Measurements from ENCODE around the gene FOXP1.
A peak's percentile ranks its signal among the peaks of the same experiment; 100 is the strongest.

Gene FOXP1

GRCh38 chr3:71218508-71218907 lies 365.0 kb downstream of the FOXP1 start:
- DNase-seq, result no peak
- Histone ChIP-seq H2BK120ac (ENCODE audit: insufficient read depth, low read length, poor library complexity) (no peak overlapping the region), H3K14ac (ENCODE audit: low read length) (no peak overlapping the region), H2AFZ (ENCODE audit: insufficient read depth, low read length, poor library complexity) (no peak overlapping the region), H3K4me3 (ENCODE audit: low read depth, low read length) (no peak overlapping the region), H3K27me3 (ENCODE audit: insufficient read depth, low read length) (no peaks in the 10 kb centered on the region), H3K79me2 (ENCODE audit: control insufficient read depth, insufficient read depth, low read length, poor library complexity) (no peaks in the 10 kb centered on the region), H4K91ac (ENCODE audit: low read depth, low read length) (no peak overlapping the region), H3K18ac (ENCODE audit: low read length) (no peak overlapping the region), H3K4ac (ENCODE audit: low read depth, low read length) (no peak overlapping the region), H2BK12ac (ENCODE audit: low read length) (no peak overlapping the region), H3K9ac (ENCODE audit: low read length) (no peak overlapping the region), H3K9me3 (ENCODE audit: insufficient read depth, low read depth, low read length) (no peaks in the 10 kb centered on the region), H4K8ac (ENCODE audit: low read depth, low read length) (no peak overlapping the region), H2AK5ac (ENCODE audit: low read length) (no peak overlapping the region), H4K12ac (ENCODE audit: low read depth, low read length) (no peak overlapping the region), H3K4me1 (ENCODE audit: control insufficient read depth in 1 of 2, insufficient read depth in 2 of 2, low read length in 2 of 2) (no peaks in the 10 kb centered on the region), H3K23ac (ENCODE audit: low read length) (no peak overlapping the region), H3K36me3 (ENCODE audit: control insufficient read depth in 1 of 2, insufficient read depth in 2 of 2, low read length in 2 of 2) (no peaks in the 10 kb centered on the region), H3K4me2 (ENCODE audit: low read length) (no peak overlapping the region), H3K27ac (ENCODE audit: low read depth, low read length) (no peak overlapping the region), H2BK5ac (ENCODE audit: low read depth, low read length, poor library complexity) (no peak overlapping the region), H3K79me1 (ENCODE audit: low read length) (no peaks in the 10 kb centered on the region)
- no CpG with 5 or more reads among the region's 5 CpGs for WGBS (ENCODE audit: extremely low coverage, insufficient coverage, insufficient read length)

- no peaks in the 10 kb centered on the region for H3K36me3 ChIP-seq (ENCODE audit: control insufficient read depth in 1 of 2, insufficient read depth in 2 of 2, low read length in 2 of 2)
- H3K23ac ChIP-seq (ENCODE audit: low read length), result no peak overlapping the region
- H2AK5ac ChIP-seq (ENCODE audit: low read length), result no peak overlapping the region
- H3K9ac ChIP-seq (ENCODE audit: low read length), result no peak overlapping the region
- H3K14ac ChIP-seq (ENCODE audit: low read length), result no peak overlapping the region
- H2BK120ac ChIP-seq (ENCODE audit: insufficient read depth, low read length, poor library complexity), result no peak overlapping the region
- no peak overlapping the region for H4K12ac ChIP-seq (ENCODE audit: low read depth, low read length)
- H3K9me3 ChIP-seq (ENCODE audit: insufficient read depth, low read depth, low read length), result no peaks in the 10 kb centered on the region
- H3K79me2 ChIP-seq (ENCODE audit: control insufficient read depth, insufficient read depth, low read length, poor library complexity), result no peaks in the 10 kb centered on the region
- H3K4me3 ChIP-seq (ENCODE audit: low read depth, low read length), result no peak overlapping the region
- H3K4me1 ChIP-seq (ENCODE audit: control insufficient read depth in 1 of 2, insufficient read depth in 2 of 2, low read length in 2 of 2), result no peaks in the 10 kb centered on the region
- no peak overlapping the region for H3K4me2 ChIP-seq (ENCODE audit: low read length)
- H2BK5ac ChIP-seq (ENCODE audit: low read depth, low read length, poor library complexity), result no peak overlapping the region
- no CpG with 5 or more reads among the region's 8 CpGs for WGBS (ENCODE audit: extremely low coverage, insufficient coverage, insufficient read length)
- H3K4ac ChIP-seq (ENCODE audit: low read depth, low read length), result no peak overlapping the region
- H3K18ac ChIP-seq (ENCODE audit: low read length), result no peak overlapping the region
- H2BK12ac ChIP-seq (ENCODE audit: low read length), result no peak overlapping the region
- no peak overlapping the region for H4K91ac ChIP-seq (ENCODE audit: low read depth, low read length)
- no peaks in the 10 kb centered on the region for H3K79me1 ChIP-seq (ENCODE audit: low read length)
- H4K8ac ChIP-seq (ENCODE audit: low read depth, low read length), result no peak overlapping the region
- H3K27ac ChIP-seq (ENCODE audit: low read depth, low read length), result no peak overlapping the region
- DNase-seq, result peak in 1 of 2 donors; percentile 5
- no peak overlapping the region for H2AFZ ChIP-seq (ENCODE audit: insufficient read depth, low read length, poor library complexity)
- H3K27me3 ChIP-seq (ENCODE audit: insufficient read depth, low read length), result no peaks in the 10 kb centered on the region
Observed at GRCh38 chr3:71217640-71218222, 365.8 kb downstream of the FOXP1 start.

GRCh38 chr3:71215351-71215750 lies 368.2 kb downstream of the FOXP1 start:
- Histone ChIP-seq H2AK5ac (ENCODE audit: low read length) (no peak overlapping the region), H4K8ac (ENCODE audit: low read depth, low read length) (no peak overlapping the region), H2AFZ (ENCODE audit: insufficient read depth, low read length, poor library complexity) (no peak overlapping the region), H3K79me2 (ENCODE audit: control insufficient read depth, insufficient read depth, low read length, poor library complexity) (no peaks in the 10 kb centered on the region), H3K9ac (ENCODE audit: low read length) (no peak overlapping the region), H3K27ac (ENCODE audit: low read depth, low read length) (no peak overlapping the region), H3K4me1 (ENCODE audit: control insufficient read depth in 1 of 2, insufficient read depth in 2 of 2, low read length in 2 of 2) (no peaks in the 10 kb centered on the region), H3K9me3 (ENCODE audit: insufficient read depth, low read depth, low read length) (no peaks in the 10 kb centered on the region), H3K4me3 (ENCODE audit: low read depth, low read length) (no peak overlapping the region), H3K18ac (ENCODE audit: low read length) (no peak overlapping the region), H3K23ac (ENCODE audit: low read length) (no peak overlapping the region), H3K27me3 (ENCODE audit: insufficient read depth, low read length) (no peaks in the 10 kb centered on the region), H3K4me2 (ENCODE audit: low read length) (no peak overlapping the region), H4K12ac (ENCODE audit: low read depth, low read length) (no peak overlapping the region), H2BK120ac (ENCODE audit: insufficient read depth, low read length, poor library complexity) (no peak overlapping the region), H3K79me1 (ENCODE audit: low read length) (no peaks in the 10 kb centered on the region), H4K91ac (ENCODE audit: low read depth, low read length) (no peak overlapping the region), H3K14ac (ENCODE audit: low read length) (no peak overlapping the region), H3K36me3 (ENCODE audit: control insufficient read depth in 1 of 2, insufficient read depth in 2 of 2, low read length in 2 of 2) (no peaks in the 10 kb centered on the region), H3K4ac (ENCODE audit: low read depth, low read length) (no peak overlapping the region), H2BK5ac (ENCODE audit: low read depth, low read length, poor library complexity) (no peak overlapping the region), H2BK12ac (ENCODE audit: low read length) (no peak overlapping the region)
- no peak for DNase-seq
- no CpG with 5 or more reads among the region's 1 CpG for WGBS (ENCODE audit: extremely low coverage, insufficient coverage, insufficient read length)

GRCh38 chr3:71214797-71215196 lies 368.7 kb downstream of the FOXP1 start:
- H3K14ac ChIP-seq (ENCODE audit: low read length), result no peak overlapping the region
- no peak overlapping the region for H3K9ac ChIP-seq (ENCODE audit: low read length)
- no peak overlapping the region for H3K18ac ChIP-seq (ENCODE audit: low read length)
- WGBS (ENCODE audit: extremely low coverage, insufficient coverage, insufficient read length), result no CpG with 5 or more reads among the region's 1 CpG
- H3K4ac ChIP-seq (ENCODE audit: low read depth, low read length), result no peak overlapping the region
- no peaks in the 10 kb centered on the region for H3K79me2 ChIP-seq (ENCODE audit: control insufficient read depth, insufficient read depth, low read length, poor library complexity)
- H3K9me3 ChIP-seq (ENCODE audit: insufficient read depth, low read depth, low read length), result no peaks in the 10 kb centered on the region
- no peak overlapping the region for H2AFZ ChIP-seq (ENCODE audit: insufficient read depth, low read length, poor library complexity)
- no peak overlapping the region for H4K8ac ChIP-seq (ENCODE audit: low read depth, low read length)
- H4K12ac ChIP-seq (ENCODE audit: low read depth, low read length), result no peak overlapping the region
- H3K23ac ChIP-seq (ENCODE audit: low read length), result no peak overlapping the region
- no peak overlapping the region for H2AK5ac ChIP-seq (ENCODE audit: low read length)
- H3K4me3 ChIP-seq (ENCODE audit: low read depth, low read length), result no peak overlapping the region
- no peak overlapping the region for H2BK5ac ChIP-seq (ENCODE audit: low read depth, low read length, poor library complexity)
- no peak overlapping the region for H2BK120ac ChIP-seq (ENCODE audit: insufficient read depth, low read length, poor library complexity)
- no peak for DNase-seq
- H3K4me2 ChIP-seq (ENCODE audit: low read length), result no peak overlapping the region
- no peaks in the 10 kb centered on the region for H3K36me3 ChIP-seq (ENCODE audit: control insufficient read depth in 1 of 2, insufficient read depth in 2 of 2, low read length in 2 of 2)
- no peaks in the 10 kb centered on the region for H3K4me1 ChIP-seq (ENCODE audit: control insufficient read depth in 1 of 2, insufficient read depth in 2 of 2, low read length in 2 of 2)
- H3K27me3 ChIP-seq (ENCODE audit: insufficient read depth, low read length), result no peaks in the 10 kb centered on the region
- H3K79me1 ChIP-seq (ENCODE audit: low read length), result no peaks in the 10 kb centered on the region
- H3K27ac ChIP-seq (ENCODE audit: low read depth, low read length), result no peak overlapping the region
- H4K91ac ChIP-seq (ENCODE audit: low read depth, low read length), result no peak overlapping the region
- no peak overlapping the region for H2BK12ac ChIP-seq (ENCODE audit: low read length)

All from trophoblast cell (in vitro differentiated cells and primary cell).